Stimulated activated CD4-positive, alpha-beta T cell treated with anti-CD3 and anti-CD28 coated beads, Interleukin-12 subunit alpha, Interleukin-12 subunit beta, amount 100 ng/mL, for 48 hours (primary cell): ENCODE data around the gene FOXL2.
"Not testable (repeated sequence)": the region's sequence is repeated elsewhere in the genome, so short reads cannot be mapped to it uniquely, and the experiment has no call there.

Experiments used
- DNase-seq, 3 donors: peaks; one replicate each; pipeline ENCODE4 v3.0.0-alpha.2; 2020; ENCODE audit warnings: low read depth in 2 of 3, low spot score in 1 of 3

Gene FOXL2

DNA sequence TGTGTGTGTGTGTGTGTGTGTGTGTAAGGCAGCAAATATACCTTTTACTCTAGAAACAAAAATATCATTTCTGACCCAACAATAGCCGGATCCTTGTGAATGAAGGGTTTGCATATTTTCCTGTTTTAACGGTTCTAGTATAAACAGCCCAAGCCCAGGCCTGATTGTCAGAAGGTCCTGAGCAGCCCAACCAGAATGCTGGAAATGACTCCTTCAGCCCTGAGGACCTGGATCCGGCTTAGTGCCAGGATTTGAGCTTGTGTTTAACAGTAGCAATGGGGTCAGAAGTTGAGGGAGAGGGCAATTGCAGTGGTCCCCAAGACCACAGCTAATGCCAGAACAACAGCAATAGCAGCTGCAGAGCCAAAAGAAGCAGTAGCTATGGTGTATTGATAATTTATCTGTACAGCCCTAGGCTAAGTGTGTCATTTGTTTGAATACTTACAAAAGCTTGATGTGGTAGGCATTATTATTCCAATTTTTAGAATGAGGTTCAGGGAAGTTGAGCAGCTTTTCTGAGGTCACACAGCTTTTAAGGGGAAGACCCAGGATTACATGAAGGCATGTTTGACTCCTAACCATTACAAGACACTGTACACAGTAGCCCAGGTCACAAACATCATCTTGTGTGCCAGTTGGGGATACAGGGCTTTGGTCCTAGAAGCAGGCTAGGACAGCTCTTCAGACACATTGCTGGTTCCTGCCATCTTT lies 12.8 kb downstream of the FOXL2 start:
- no peak for DNase-seq

DNA sequence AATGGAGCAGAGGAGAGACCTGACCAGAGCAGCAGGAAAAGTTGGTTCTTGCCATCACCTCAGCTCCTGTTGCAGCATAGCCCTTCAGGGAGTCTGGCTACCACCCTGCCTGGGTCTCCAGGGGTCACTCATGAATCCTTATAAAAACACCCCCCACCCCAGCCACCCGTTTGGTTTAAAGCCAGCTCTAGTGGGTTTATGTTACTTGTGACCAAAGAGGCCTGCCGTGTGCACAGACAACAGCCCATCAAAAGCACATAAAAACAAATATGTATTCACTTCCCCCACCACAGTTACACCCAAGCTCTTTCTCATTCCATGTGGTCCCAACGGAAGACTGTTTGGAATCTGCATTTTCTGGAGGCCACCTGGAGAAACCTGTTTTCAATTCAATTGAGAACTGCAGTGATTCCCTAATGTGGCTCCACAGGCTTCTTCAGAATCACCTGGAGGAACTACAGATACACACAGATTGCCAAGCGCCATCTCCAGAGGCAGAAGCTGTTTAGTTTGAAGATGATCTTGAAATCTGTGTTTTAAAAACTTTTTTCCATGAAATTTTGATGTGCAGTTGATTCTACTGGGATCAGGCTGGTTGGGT lies 13.8 kb downstream of the FOXL2 start:
- no peak for DNase-seq

DNA sequence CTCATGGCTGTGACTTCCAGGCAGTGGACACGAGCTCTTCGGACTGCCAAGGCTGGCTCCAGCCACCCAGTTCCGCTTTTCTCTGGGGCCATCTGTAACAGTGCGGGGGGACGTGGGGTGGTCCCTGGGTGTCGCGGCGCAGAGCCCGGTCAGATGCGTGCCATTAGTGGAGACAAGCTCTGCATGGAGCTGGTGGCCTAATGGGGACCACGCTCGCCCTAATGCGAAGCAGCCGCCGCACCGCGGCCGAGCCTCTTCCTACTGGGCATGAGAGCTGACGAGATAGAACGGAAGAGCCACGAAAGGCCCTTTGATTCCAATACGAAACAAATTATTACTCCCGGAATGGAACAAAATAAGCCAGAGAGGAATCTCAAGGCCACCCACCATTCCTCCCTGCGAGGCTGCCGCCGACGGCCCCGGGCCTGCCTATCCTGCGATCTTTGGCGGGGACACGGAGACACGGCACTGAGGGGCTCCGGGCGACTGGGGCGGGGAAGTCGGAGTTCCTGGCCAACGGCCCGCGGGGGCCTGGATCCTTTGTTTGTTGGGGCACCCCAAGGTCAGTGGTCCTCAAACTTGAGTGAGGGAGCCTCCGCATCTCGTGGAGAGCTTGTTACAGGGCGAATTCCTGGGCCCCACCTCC lies 18.1 kb downstream of the FOXL2 start:
- no peak for DNase-seq

DNA sequence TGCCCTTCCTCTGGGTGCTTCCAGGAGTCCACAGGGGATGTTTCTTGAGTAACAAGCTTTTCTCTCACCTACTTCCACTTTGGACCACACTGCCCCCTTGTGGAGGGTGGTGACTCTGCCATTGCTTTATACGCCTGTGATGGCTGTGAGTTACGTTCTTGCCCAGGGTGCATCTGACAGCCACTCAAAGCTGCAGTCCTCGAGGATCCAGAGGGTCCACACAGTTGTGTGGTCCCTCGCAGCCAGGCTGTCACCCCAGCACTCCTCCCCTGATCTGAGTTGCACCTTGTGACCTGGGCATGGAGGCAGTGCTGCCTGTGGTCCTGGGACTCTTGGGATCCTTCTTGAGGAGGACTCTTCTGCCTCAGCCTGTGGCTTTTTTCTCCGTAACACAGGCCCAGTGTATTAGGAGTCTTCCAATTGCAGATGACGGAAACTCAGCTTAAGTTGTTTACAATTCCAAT lies 23.4 kb downstream of the FOXL2 start:
- DNase-seq, result peak; percentile 76 to 93 (median 79)

DNA sequence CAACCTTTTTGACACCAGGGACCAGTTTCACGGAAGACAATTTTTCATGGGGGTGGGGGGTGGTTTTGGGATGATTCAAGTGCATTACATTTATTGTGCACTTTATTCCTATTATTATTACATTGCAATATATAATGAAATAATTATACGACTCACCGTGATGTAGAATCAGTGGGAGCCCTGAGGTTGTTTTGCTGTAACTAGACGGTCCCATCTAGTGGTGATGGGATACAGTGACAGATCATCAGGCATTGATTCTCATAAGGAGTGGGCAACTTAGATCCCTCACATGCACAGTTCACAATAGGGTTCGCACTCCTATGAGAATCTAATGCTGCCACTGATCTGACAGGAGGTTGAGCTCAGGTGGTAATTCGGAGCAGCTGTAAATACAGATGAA lies 24.5 kb downstream of the FOXL2 start:
- not testable (repeated sequence) for DNase-seq

DNA sequence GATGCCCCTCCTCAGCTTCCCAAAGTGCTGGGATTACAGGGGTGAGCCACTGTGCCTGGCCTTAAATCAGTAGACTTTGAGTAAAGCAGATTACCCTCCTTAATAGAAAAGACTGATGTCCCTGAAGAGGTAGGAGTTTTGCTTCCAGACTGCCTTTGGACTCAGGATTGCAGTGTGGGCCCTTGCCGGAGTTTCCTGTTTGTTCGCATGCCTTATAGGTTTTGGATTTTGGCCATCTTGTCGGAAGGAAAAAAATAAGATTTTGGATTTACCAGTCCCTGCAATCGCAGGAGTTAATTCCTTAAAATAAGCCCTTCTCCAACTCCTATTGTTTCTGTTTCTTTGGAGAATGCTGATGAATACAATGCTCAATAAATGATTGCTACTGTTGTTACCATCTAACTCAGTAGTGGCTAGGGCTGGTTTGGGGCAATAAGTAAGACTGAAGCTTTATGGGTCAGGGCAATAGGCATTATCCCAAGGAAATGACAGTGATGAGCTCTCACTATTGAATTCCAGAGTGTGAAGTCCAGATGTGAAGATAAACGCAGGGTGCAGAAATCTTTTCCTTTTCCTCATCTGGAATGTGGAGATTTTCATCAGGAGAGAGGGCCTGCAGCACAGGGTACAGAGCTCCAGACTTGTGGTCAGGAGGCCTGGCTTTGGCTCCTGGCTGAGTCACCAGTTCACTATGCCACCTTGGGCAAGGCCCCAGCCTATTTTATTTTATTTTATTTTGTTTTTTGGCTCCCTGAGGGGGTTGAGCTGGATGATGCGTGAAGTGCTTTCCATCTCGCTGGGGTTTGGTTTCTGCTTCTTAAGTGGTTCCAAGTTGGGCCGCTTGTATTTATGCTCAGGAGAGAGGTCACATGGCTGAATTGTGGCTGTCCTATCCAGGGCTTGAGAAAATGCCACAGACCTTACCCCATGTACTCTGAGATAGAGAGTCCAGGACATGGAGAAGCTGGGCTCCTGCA lies 25.3 kb downstream of the FOXL2 start:
- no peak for DNase-seq

DNA sequence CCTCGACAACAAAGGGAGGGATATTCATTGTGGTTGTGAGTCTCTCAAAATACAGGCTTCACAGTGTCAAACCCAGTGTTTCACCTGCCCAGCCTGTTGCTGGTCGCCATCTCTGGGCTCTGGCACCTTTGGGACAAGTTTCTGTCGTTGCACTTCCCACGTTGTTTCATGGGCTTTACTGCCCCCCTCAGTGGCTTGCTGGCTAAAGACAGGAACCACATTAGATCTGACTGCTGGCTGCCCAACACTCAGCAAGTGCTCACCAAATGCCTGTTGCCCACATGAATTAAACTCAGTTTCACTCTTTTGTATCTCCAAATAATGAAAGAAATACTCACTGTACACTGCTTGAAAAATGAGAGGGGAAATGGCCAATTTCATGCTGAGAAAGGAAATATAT lies 27.6 kb downstream of the FOXL2 start:
- DNase-seq, result no peak

DNA sequence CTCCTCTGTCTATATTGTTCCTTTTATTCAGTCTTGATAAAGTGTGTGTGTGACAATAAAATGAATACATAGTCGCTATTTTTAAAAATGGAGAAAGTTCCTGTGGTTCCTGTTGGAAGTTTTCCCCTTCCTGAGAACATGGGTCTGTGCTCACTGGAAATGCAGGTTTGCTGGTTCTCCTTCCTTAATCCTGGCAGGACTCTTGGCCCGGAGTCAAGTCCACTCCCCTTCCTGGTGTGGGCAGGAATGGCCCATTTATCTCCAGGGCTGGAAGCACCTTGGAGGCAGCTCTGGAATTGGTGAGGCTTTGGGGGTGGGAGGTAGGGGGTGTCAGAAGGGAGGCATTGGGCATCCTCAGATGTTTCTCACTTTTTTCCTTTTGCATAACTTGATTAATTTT lies 30.1 kb downstream of the FOXL2 start:
- DNase-seq, result no peak

DNA sequence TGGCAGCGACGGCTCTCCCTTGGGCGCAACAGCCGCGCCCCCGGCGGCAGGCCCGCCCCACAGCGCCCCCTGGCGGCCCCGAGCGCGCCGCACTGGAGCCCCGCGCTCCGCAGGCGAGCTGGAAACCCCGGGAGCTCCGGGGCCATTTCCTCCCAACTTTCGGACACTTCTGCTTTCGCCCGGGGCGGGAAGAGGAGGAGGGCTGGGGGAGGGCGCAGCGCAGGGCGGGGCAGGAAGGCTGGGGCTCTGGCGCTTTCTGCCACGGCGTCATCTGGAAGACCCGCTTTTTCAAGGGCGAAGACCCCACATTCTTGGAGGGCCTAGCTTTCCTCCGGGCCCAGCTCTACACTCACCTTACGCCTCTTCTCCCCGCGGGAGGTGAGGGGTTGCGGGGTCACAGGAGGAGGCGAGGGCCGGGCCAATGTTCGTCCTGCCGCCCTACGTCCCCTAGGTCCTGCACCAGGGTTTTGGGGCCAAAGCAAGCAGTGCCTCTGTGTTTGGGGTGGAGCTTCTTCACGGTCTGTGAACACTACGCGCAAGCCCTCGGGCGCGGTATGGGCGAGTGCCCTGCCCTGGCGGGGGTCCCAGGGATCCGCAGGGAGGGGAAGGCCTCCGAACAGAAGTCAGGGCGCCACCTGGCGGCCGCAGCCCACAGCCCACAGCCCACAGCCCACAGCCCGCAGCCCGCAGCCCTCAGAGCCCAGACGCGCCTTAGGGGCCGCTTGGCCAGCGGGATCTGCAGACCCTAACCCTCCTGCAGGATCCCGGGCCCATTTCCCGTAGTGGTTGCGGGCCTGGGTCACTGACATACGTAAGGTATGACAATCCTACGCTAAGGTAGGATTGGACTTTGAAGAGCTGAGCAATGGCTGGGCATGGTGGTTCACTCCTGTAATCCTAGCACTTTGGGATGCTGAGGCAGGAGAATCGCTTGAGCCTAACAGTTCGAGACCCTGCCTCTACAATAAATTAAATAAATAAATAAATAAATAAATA lies 31.1 kb downstream of the FOXL2 start:
- peak; percentile 68 to 78 (median 78) for DNase-seq

DNA sequence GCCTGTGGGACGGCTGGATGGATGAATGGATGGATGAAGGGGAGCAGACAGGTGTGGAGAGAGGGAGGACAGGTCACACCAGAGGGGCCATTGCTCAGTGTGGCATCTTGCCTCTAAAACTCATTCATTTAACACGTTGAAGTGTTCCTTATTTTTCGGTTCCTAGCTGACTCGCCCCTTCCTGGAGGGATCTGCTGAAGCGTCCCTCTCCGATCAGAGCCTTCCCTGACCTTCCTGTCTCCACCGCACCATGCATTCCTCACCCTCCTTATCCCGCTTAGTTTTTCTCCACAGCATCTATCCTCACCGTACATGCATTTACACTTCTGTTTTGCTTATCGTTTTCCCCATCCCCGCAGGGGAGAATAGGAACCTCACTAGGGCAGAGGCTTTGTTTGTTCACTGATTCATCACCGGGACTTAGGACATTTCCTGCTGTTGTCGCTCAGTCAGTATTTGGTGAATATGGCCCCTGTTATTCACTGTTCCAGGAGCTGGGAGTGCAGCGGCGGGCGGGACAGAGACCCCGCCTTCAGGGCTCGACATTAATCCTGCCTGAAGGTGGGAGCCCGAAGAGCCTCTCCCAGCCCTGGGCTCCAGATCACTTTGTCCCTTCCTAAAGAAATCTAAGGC lies 32.0 kb downstream of the FOXL2 start:
- DNase-seq, result no peak

DNA sequence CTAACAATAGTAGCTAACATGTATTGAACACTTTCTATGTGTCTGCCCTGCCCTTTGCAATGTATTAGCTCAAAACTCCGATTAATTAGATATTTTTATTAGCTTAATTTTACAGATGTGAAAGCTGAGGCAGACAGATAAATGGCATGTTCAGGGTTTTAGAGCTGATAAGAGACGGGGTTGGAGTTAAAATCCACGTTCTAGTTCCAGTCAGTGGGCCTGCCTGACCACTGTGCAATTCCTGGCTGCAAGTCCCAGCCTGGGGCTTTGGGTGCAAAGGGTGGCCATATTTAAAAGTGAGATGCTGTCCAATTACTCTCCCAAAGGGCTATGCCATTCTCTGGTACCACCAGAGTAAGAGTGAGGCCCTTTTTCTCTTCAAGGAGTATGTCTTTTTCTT lies 33.2 kb downstream of the FOXL2 start:
- DNase-seq, result no peak

DNA sequence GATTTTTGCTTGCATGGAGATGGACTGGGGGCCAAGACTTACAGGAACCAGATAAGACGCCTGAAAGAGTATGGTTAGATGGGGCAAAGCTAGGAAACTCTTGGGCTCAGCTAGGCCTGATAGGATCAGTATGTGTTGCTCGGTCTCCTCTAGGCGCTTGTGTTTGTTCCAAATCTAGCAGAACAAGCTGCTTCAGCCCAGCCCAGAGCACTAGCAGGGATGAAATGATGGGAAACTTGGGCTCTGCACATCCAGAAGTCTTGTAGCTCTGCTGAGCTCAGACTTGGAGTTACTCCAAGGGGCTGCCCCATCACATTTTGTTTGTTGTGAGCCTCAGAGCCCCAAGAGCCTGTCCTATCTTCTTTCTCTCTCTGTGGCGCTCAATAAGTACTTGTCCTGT lies 34.7 kb downstream of the FOXL2 start:
- no peak for DNase-seq

DNA sequence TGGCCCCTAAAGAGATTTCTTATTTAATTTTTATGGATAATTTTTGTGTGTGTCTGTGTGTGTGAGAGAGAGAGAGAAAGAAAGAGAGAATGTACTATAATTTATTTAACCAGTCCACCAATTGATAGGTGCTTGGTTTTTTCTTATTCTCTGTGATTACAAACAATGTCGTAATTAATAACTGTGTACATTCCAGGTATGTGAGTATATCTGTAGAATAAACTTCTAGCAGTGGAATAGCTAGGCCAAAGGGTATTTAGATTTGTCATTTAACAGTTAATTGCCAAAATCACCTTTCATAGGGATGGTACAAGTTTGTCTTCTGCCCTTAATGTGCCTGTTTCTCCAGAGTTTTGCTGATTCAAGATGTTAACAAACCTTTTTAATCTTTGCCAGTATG lies 35.3 kb downstream of the FOXL2 start:
- no peak for DNase-seq

DNA sequence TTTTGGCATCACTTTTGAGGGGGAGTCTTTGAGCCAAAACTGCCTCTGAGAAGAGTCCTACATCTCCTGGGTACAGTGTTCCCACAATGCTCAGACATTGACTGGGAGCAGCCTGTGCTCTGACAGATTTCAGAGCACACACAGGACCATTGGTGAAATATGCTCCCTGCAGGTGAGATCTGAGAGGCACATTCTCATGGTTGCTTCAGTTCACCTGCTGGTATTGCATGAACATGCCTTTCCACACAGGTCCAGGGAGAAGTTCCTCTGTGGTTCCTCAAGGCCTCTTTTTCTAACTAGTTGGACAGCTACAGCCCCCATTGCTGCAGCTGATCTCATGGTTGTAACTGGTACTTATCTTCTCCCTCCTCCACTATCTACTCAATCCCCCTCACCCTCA lies 37.0 kb downstream of the FOXL2 start:
- DNase-seq, result no peak

DNA sequence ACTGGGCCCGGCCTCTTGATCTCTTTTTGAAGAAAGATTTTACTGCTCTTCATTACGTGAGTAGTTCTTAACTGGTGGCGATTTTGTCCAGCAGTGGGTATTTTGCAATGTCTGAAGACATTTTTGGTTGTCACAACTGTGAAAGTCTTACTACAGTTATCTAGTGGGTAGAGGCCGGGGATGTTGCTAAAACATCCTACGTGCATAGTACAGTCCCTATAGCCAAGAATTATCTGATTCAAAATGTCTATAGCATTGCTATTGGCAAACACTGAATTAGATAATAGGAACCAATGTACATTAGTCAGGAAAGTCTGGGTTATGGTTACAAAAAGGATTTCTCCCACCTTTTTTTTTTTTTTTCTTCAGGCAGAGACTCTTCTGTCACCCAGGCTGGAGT lies 38.1 kb downstream of the FOXL2 start:
- DNase-seq, result no peak

DNA sequence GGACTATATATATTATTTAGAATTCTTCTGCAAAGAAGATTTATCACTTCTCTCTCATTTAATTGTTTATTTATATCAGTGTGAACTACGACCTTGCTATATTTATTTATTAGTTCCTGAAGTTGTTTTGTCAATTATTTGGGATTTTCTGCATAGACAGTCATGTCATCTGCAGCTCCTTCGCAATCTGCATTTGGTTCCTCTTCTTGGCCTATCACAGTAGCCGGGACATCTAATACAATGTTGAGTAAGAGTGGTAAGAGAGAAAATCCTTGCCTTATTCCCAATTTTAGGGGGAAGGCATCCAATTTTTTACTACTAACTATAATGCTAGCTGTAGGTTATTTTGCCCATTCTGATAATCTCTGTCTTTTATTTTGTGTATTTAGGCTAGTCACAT lies 39.4 kb downstream of the FOXL2 start:
- DNase-seq, result no peak

DNA sequence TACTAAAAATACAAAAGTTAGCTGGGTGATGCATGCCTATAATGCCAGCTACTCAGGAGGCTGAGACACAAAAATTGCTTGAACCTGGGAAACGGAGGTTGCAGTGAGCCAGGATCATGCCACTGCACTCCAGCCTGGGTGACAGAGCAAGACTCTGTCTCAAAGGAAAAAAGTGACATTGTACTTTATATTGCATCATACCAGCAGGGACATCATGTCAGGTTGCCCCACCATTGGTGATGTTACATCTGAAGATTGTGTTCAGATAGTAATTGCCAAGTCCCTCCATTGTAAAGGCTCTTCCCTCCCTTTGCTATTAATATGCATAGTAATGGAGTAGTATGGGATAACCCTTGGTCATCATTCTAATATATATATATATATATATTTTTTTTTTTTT lies 44.8 kb downstream of the FOXL2 start:
- no peak for DNase-seq

DNA sequence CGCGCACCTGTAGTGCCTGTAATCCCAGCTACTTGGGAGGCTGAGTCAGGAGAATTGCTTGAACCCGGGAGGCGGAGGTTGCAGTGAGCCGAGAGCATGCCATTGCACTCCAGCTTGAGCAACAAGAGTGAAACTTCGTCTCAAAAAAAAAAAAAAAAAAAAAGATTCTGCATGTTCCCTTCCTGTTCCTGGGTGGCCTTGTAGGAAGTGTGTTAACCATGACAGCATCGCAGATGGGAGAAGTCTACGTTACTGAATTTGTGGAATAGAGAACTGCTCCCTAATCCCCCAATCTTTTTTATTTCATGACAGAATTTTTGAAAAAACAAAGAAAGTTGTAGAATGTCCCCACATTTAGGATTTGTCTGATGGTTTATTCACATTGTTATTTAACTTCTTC lies 45.4 kb downstream of the FOXL2 start:
- no peak for DNase-seq

DNA sequence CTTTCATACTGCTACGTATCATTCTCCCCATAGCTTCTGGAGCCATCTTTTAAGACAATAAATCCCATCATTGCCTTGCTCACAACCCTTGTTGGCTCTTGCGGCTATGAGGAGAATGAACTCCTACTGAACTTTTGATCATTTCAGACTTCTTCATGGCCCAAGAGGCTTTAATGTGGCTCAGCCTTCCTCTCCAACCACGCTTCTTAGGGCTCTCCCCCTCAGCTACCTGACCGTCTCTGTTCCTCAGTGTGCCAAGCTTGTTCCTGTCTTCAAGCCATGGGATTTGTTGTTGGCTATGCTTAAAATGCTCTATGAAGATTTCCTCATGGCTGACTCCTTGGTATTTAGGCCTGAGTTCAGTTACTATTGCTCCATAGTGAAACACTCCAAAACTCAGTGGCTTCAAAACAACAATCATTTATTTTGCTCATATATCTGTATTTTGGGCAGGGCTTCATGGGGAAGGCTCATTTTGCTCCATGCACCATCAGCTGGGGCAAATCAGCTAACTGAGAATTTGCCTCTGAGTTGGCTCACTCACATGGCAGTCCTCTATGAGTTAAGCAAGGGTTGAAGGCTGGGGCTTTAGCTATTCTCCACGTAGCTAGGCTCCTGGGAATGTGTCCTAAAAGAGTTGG lies 47.5 kb downstream of the FOXL2 start:
- DNase-seq, result no peak
